Putamen (tissue), 1 donor: ENCODE measurements around the gene PHF8.

ENCODE experiments used
- DNase-seq: peaks from one replicate; pipeline ENCODE4 v3.0.0-alpha.2; 2016; ENCODE audit warnings: low spot score

Gene PHF8

GRCh38 chrX:54044126-54044876 is at the start of gene PHF8:
PHF8 (minus strand) TSS chrX:54044473; CDS start chrX:54042728, 1,745 bp downstream.
- DNase-seq, result peak; percentile 89

- DNase-seq, result no peak
Observed at GRCh38 chrX:54093571-54093970, 49.3 kb upstream of the PHF8 start.

GRCh38 chrX:54093159-54093558 is 48.9 kb upstream of the PHF8 start:
- DNase-seq, result peak; percentile 15

- DNase-seq, result no peak
Observed at GRCh38 chrX:54090880-54091279, 46.6 kb upstream of the PHF8 start.

- DNase-seq, result no peak
Observed at GRCh38 chrX:54089191-54089590, 44.9 kb upstream of the PHF8 start.

- no peak for DNase-seq
Observed at GRCh38 chrX:54087661-54088060, 43.4 kb upstream of the PHF8 start.

- DNase-seq, result no peak
Observed at GRCh38 chrX:54085666-54086065, 41.4 kb upstream of the PHF8 start.

- DNase-seq, result no peak
Observed at GRCh38 chrX:54076903-54077302, 32.6 kb upstream of the PHF8 start.

GRCh38 chrX:54074826-54075225 is 30.6 kb upstream of the PHF8 start:
- no peak for DNase-seq

- no peak for DNase-seq
Observed at GRCh38 chrX:54067766-54068165, 23.5 kb upstream of the PHF8 start.

- no peak for DNase-seq
Observed at GRCh38 chrX:54066841-54067240, 22.6 kb upstream of the PHF8 start.

GRCh38 chrX:54064564-54064963 is 20.3 kb upstream of the PHF8 start:
- no peak for DNase-seq

- DNase-seq, result no peak
Observed at GRCh38 chrX:54063361-54063760, 19.1 kb upstream of the PHF8 start.

- DNase-seq, result no peak
Observed at GRCh38 chrX:54049801-54050200, 5.5 kb upstream of the PHF8 start.

- DNase-seq, result no peak
Observed at GRCh38 chrX:54048412-54048811, 4.1 kb upstream of the PHF8 start.

- no peak for DNase-seq
Observed at GRCh38 chrX:54045563-54046228, 1.4 kb upstream of the PHF8 start.

- peak; percentile 31 for DNase-seq
Observed at GRCh38 chrX:54044877-54045338, 635 bp upstream of the PHF8 start.

GRCh38 chrX:54043541-54044125 is 640 bp downstream of the PHF8 start:
- DNase-seq, result peak; percentile 28

GRCh38 chrX:54043056-54043455 is 1.2 kb downstream of the PHF8 start:
- peak; percentile 8 for DNase-seq

GRCh38 chrX:54042609-54043021 is 1.7 kb downstream of the PHF8 start:
- DNase-seq, result peak; percentile 20

GRCh38 chrX:54030329-54030728 is 13.9 kb downstream of the PHF8 start:
- DNase-seq, result no peak

GRCh38 chrX:54029529-54030143 is 14.6 kb downstream of the PHF8 start:
- no peak for DNase-seq

- DNase-seq, result no peak
Observed at GRCh38 chrX:54024350-54024749, 19.9 kb downstream of the PHF8 start.
